ENCODE measurements around the gene ADAMTS2. TPM values are rescaled to one million over a fixed set of nuclear protein-coding genes. Genes with fewer than 3 reads are reported as not detected.

Gene ADAMTS2
- total RNA-seq, 1 donor from 2014 or later, result 18.8 TPM

DNA sequence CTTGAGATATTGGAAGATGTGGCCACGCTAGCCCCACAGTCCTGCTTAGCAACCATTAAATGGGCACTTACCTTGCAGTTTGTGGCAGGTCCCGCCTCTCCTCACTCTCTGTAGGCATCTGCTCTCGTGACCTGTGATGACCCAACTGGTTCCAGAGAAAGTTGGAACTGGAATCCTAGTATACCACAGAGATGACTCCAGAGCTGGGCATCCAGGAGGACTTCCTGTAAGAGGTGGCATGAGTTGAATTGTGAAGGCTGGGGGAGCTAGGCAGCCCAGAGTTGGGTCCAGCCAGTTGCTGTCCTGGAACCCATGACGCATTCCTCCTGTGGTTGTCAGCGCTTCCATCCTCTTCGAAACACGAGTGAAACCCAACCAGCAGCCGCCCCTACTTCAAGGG, 1.6 kb upstream of the ADAMTS2 start:
- DNase-seq (ENCODE audit: low read depth) (no peak), FAIRE-seq (no peak)
- Histone ChIP-seq H3K9ac (ENCODE audit: low read length) (no peak overlapping the region), H3K9me3 (ENCODE audit: insufficient read depth, low read depth, low read length) (no peaks in the 10 kb centered on the region), H2AFZ (ENCODE audit: low read depth, low read length) (no peak overlapping the region), H3K4me3 (ENCODE audit: insufficient read depth, low read depth, low read length) (no peak overlapping the region), H3K4me1 (ENCODE audit: insufficient read depth, low read length) (peaks cover 9% of the 10 kb centered on the region), H3K79me2 (ENCODE audit: insufficient read depth, low read length) (no peaks in the 10 kb centered on the region), H3K36me3 (ENCODE audit: insufficient read depth, low read length) (no peaks in the 10 kb centered on the region), H4K20me1 (ENCODE audit: insufficient read depth, low read length) (peaks cover 10% of the 10 kb centered on the region), H3K27ac (ENCODE audit: low read depth, low read length) (no peak overlapping the region), H3K4me2 (ENCODE audit: low read length) (no peak overlapping the region), H3K27me3 (ENCODE audit: insufficient read depth, low read length) (peaks cover 3% of the 10 kb centered on the region)
- H3K27ac Mint-ChIP-seq (ENCODE audit: unreplicated experiment), result no peak overlapping the region
- peaks cover 4% of the 10 kb centered on the region for H3K36me3 Mint-ChIP-seq (ENCODE audit: low read depth, unreplicated experiment)
- peaks cover 5% of the 10 kb centered on the region for H3K9me3 Mint-ChIP-seq (ENCODE audit: unreplicated experiment)
- peak overlapping the region; percentile 50 for H3K4me3 Mint-ChIP-seq (ENCODE audit: unreplicated experiment)
- peaks cover 11% of the 10 kb centered on the region for H3K4me1 Mint-ChIP-seq (ENCODE audit: low read depth, unreplicated experiment)
- TF ChIP-seq EZH2 (IDR thresholded peaks at IDR 0.05; ENCODE audit: insufficient read depth, low read length), result no peak
- no peak for TF ChIP-seq CTCF (IDR thresholded peaks at IDR 0.05; ENCODE audit: insufficient read depth, low read depth, low read length)
- H3K27me3 Mint-ChIP-seq (ENCODE audit: low read depth, unreplicated experiment), result peaks cover 78% of the 10 kb centered on the region

DNA sequence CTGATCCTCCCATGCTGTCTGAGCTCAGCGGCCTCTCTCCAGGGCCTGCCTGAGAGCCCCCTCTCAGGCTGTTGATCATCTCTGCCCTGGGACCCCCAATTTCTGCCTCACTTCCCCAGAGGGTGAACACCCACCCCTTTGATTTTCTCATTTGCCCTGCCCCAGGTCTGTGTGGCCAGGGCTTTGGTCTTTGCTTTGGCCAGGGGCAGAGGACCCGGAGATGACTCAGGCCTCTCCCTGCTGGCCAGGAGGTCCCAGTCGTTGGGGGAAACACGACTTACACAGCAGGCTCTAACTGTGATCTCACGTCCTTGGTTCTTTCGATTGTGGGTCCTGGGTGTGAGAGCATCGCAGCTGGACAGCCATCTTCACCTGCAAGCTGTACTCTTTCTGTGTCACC, 1.1 kb upstream of the ADAMTS2 start:
- Histone ChIP-seq H3K9me3 (ENCODE audit: insufficient read depth, low read depth, low read length) (no peaks in the 10 kb centered on the region), H3K4me3 (ENCODE audit: insufficient read depth, low read depth, low read length) (no peak overlapping the region), H3K4me2 (ENCODE audit: low read length) (no peak overlapping the region), H3K9ac (ENCODE audit: low read length) (no peak overlapping the region), H3K79me2 (ENCODE audit: insufficient read depth, low read length) (no peaks in the 10 kb centered on the region), H3K27me3 (ENCODE audit: insufficient read depth, low read length) (peaks cover 3% of the 10 kb centered on the region), H3K27ac (ENCODE audit: low read depth, low read length) (no peak overlapping the region), H3K4me1 (ENCODE audit: insufficient read depth, low read length) (peaks cover 9% of the 10 kb centered on the region), H2AFZ (ENCODE audit: low read depth, low read length) (no peak overlapping the region), H3K36me3 (ENCODE audit: insufficient read depth, low read length) (no peaks in the 10 kb centered on the region), H4K20me1 (ENCODE audit: insufficient read depth, low read length) (peaks cover 12% of the 10 kb centered on the region)
- H3K36me3 Mint-ChIP-seq (ENCODE audit: low read depth, unreplicated experiment), result peaks cover 6% of the 10 kb centered on the region
- peak overlapping the region; percentile 84 for H3K27ac Mint-ChIP-seq (ENCODE audit: unreplicated experiment)
- peaks cover 5% of the 10 kb centered on the region for H3K9me3 Mint-ChIP-seq (ENCODE audit: unreplicated experiment)
- peak overlapping the region; percentile 79 for H3K4me3 Mint-ChIP-seq (ENCODE audit: unreplicated experiment)
- FAIRE-seq (no peak), DNase-seq (ENCODE audit: low read depth) (no peak)
- TF ChIP-seq CTCF (IDR thresholded peaks at IDR 0.05; ENCODE audit: insufficient read depth, low read depth, low read length) (no peak), EZH2 (IDR thresholded peaks at IDR 0.05; ENCODE audit: insufficient read depth, low read length) (no peak)
- H3K27me3 Mint-ChIP-seq (ENCODE audit: low read depth, unreplicated experiment), result peaks cover 77% of the 10 kb centered on the region
- H3K4me1 Mint-ChIP-seq (ENCODE audit: low read depth, unreplicated experiment), result peaks cover 12% of the 10 kb centered on the region

DNA sequence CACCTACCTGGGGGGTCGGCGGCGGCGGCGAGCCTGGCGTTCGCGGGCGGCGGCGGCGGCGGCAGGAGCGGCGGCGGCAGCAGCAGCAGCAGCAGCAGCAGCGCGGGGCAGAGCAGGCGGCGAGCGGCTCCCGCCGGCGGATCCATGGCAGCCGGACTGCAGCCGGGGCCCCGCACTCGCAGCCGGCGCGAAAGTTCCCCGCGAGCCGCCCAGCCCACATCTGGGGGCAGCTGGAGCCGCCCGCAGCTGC, 153 bp downstream of the ADAMTS2 start:
- H3K27ac Mint-ChIP-seq (ENCODE audit: unreplicated experiment), result no peak overlapping the region
- H3K4me3 Mint-ChIP-seq (ENCODE audit: unreplicated experiment), result no peak overlapping the region
- H2AFZ ChIP-seq (ENCODE audit: low read depth, low read length), result no peak overlapping the region
- H3K79me2 ChIP-seq (ENCODE audit: insufficient read depth, low read length), result no peaks in the 10 kb centered on the region
- H3K9ac ChIP-seq (ENCODE audit: low read length), result no peak overlapping the region
- H3K4me1 Mint-ChIP-seq (ENCODE audit: low read depth, unreplicated experiment), result peaks cover 12% of the 10 kb centered on the region
- no peaks in the 10 kb centered on the region for H3K36me3 ChIP-seq (ENCODE audit: insufficient read depth, low read length)
- no peak overlapping the region for H3K27ac ChIP-seq (ENCODE audit: low read depth, low read length)
- H3K36me3 Mint-ChIP-seq (ENCODE audit: low read depth, unreplicated experiment), result peaks cover 6% of the 10 kb centered on the region
- H3K4me3 ChIP-seq (ENCODE audit: insufficient read depth, low read depth, low read length), result no peak overlapping the region
- H3K4me1 ChIP-seq (ENCODE audit: insufficient read depth, low read length), result peaks cover 9% of the 10 kb centered on the region
- TF ChIP-seq CTCF (IDR thresholded peaks at IDR 0.05; ENCODE audit: insufficient read depth, low read depth, low read length) (no peak), EZH2 (IDR thresholded peaks at IDR 0.05; ENCODE audit: insufficient read depth, low read length) (no peak)
- peaks cover 3% of the 10 kb centered on the region for H3K27me3 ChIP-seq (ENCODE audit: insufficient read depth, low read length)
- H3K9me3 Mint-ChIP-seq (ENCODE audit: unreplicated experiment), result peaks cover 5% of the 10 kb centered on the region
- peaks cover 74% of the 10 kb centered on the region for H3K27me3 Mint-ChIP-seq (ENCODE audit: low read depth, unreplicated experiment)
- DNase-seq (ENCODE audit: low read depth), result no peak
- H4K20me1 ChIP-seq (ENCODE audit: insufficient read depth, low read length), result peaks cover 12% of the 10 kb centered on the region
- H3K4me2 ChIP-seq (ENCODE audit: low read length), result peak overlapping the region; percentile 62
- no peaks in the 10 kb centered on the region for H3K9me3 ChIP-seq (ENCODE audit: insufficient read depth, low read depth, low read length)
- no peak for FAIRE-seq

Data from astrocyte (in vitro differentiated cells and primary cell).